NCI-H1694 treated with DMSO at 0.1 percent for 48 hours (cell line): ENCODE measurements around the gene NRROS.
A peak's percentile ranks its signal among the peaks of the same experiment; 100 is the strongest.

Source experiments
- DNase-seq: peaks from one replicate; lab custom pipeline; 2025; lab: John Stamatoyannopoulos, UW

NRROS gene

GRCh38 chr3:196650740-196651311 is 11.3 kb downstream of the NRROS start:
- DNase-seq: no peak

DNA sequence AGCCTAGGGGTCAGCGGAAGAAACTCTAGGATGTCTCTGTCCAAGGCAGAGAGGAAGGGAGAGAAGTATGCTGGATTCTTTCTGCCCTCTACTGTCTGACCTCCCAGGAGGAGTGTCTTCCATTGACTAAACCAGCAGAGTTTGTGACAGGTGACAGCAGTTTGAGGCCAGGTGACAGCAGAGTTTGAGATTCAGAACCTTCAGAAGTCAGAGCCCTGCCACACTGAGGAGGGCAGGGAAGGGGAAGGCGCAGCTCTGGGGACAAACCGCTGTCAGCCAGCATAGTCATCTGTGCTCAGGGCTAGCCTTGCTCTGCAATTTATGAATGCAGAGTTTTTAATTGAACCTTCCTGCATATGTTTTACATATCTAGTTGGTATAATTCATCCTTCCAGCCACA is 12.3 kb downstream of the NRROS start:
- no peak for DNase-seq

DNA sequence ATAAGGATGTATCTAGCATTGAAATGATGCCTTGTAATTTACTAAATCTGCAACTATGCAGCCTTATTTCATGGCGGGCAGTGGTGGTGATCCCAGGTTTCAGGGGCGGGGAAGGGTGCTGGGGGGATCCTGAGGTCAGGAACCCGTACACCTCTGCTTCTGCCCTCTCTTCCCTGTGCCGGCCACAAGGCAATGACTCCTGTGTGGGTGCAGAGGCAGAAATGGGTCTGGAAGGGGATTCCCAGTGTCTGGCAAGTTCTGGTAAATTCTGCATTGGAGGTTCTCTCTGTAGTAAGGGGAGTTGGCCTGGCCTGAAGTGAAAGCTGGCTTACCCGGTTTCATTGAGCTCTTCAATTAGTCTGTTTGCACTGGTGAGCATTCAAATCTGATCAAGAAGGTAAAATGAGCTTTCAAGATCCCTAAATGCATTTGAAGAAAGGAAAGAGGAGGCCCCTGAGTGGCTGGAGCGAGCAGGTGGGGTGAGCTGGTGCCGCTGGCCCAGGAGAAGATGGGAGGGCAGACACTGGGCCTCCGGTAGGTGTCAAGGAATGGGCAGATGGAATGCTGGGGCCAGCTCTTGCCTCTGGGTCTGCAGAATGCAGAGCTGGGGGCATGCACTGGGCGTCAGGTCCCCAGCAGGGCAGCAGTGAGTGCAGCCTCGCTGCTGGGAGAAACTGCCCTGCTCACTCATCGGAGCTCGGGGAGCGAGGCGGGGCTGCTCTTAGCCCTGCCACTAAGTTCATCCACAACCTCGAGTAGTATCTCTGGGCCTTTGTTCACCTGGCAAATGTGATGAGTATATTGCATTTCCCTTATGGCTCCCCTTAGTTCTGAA is 13.7 kb downstream of the NRROS start:
- no peak for DNase-seq

DNA sequence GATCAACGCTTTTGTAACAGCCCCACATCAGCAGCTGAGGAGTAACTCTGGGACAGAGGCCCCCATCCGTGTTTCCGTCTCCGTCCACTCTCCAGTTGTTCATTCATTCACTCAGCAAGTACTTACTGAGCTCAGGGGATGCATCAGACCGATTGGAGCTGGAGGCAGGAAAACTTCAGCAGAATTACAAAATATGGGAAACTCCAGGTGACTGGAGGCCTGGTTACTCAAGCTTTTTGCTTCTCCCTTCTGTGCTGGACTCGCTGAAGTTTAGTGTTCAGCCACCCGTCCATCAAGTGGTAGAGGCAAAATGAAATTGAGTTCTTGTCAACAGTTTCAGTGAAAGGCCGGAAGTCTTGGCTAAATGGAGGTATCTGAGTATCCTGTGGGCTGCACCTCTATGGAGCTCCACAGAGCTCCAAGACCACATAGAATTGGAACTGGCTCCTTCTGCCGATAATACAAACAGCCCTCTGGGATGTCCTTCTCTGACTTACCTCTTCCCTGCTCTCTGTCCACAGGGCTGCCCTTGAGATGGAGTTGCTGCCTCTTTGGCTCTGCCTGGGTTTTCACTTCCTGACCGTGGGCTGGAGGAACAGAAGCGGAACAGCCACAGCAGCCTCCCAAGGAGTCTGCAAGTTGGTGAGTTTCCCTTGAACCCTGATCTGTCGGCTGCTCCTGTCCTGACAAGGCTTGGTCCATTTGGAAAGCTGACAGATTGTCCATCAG is 14.7 kb downstream of the NRROS start:
- DNase-seq: no peak

GRCh38 chr3:196654735-196655090 is 15.2 kb downstream of the NRROS start:
- no peak for DNase-seq

DNA sequence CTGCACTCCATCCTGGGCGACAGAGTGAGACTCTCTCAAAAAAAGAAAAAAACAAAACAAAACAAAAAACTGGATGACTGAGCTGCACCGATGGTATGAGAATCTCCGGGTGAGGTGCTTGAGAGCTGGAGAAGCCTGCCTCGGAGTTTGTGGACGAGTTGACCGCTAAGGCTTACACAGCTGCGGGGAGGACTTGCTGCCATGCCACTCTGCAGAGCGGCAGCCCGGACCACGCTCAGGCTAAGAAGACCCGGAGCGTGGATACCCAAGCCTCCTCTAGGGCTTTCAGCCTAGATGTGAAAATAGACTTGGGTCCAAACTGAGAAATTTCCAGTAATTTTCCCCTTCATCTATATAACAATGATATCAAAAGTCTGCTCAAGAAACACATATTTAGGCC is 16.0 kb downstream of the NRROS start:
- DNase-seq: no peak

DNA sequence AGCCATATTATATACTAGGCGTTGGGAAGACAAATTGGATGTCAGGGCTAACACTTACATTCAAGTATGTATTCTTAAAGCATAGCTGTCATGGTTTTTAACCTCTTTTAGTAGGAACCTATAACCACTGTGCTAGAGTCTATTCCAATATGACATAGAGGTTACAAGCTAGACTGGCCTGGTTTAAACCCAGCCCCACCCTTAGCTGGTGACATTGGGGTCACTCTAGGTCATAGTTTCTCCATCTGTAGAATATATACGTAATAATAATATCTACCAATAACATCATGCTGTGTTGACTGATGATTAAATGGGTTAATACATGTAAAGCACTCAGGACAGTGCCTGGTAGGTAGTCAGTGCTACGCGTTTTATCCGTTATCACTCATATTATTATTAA is 16.7 kb downstream of the NRROS start:
- DNase-seq: no peak

GRCh38 chr3:196659901-196660351 is 20.4 kb downstream of the NRROS start:
- no peak for DNase-seq

GRCh38 chr3:196660381-196661166 is 21.1 kb downstream of the NRROS start:
- DNase-seq: no peak

- no peak for DNase-seq
These were observed 21.9 kb downstream of the NRROS start for GRCh38 chr3:196661400-196661799.

- DNase-seq: no peak
These were observed 22.5 kb downstream of the NRROS start for GRCh38 chr3:196662033-196662432.

- no peak for DNase-seq
These were observed 23.4 kb downstream of the NRROS start for GRCh38 chr3:196662711-196663571.

DNA sequence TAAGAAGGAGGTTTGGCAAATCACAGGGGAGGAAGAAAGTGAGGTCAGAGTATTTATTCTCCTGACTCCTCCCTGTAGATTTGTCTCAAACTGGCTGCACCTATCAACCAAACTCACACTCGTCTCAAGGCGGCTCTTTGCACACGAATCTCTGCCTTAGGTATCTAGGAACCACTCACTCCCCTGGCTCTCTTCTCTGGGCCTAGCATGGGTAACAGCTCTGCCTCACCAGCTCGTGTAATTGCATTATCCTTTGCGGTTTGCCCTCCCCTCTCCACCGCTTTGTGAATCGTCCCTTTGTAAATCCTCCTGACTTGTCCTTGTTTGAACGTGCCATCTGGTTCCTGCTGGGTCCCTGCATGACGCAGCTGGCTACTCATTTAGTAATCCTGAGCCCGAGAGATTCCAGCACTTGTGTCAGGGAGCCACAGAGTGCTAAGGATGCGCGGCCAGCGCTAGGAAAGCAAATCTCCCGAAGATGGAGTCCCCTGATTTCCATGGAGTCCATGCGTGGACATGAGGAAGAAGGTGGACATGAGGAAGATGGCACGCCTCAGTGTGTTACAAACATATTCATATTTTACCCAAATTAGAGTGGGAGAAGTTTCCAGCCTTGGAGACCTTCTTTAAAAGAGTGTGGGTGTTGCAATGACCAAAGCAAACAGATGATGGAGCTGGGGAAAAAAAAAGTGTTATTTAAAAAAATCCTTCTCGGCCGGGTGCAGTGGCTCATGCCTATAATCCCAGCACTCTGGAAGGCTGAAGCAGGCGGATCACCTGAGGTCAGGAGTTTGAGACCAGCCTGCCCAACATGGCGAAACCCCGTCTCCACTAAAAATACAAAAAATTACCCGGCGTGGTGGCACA is 26.7 kb downstream of the NRROS start:
- peak; percentile 98 for DNase-seq

DNA sequence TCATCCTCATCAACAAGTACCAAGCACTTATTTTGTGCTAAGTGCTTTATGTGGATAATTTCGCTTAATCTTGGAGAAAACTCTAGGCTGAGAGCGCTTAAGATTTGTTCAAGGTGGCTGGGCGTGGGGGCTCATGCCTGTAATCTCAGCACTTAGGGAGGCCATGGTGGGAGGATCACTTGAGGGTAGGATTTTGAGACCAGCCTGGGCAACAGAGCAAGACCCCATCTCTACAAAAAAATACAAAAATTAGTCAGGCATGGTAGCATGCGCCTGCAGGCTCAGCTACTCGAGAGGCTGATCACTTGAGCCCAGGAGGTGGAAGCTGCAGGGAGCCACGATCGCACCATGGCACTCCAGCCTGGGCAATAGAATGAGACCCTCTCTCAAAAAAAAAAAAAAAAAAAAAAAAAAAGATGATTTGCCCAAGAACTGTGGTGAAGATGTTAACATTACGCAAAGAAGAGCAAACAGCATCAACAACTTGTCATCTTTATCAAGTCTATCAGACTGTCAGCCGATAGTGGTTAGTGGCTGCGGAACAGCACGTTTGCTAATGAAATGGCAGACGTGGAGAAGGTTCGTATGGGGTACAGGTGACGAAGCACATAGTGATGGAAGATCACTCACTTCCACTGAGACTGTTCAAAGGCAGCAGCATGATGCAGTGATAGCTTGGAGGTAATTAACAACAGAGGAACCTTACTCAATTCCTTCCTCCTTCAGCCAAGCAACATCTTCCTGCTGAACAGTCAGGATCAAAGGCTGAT is 27.7 kb downstream of the NRROS start:
- DNase-seq: no peak

GRCh38 chr3:196670339-196670738 is 30.8 kb downstream of the NRROS start:
- no peak for DNase-seq

- DNase-seq: no peak
These were observed 34.1 kb downstream of the NRROS start for GRCh38 chr3:196673632-196674031.

DNA sequence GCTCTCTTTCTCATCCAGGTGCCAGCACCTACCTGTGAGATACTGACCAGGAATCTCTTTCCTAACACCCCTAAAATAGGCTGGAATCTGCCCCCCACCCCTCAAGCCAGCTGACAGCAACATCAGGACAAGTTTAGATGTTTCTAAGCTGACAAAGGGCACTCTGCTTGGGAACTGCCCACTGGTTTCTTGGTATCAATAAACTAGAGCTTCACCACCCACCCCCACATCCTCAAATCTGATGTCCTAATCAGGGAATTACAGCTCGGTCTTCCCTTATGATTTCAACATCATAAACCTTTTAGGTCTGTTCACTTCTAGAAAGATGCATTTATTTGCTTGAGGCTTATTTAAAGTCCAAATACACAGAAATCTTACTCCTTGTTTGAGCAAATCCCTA is 37.9 kb downstream of the NRROS start:
- DNase-seq: no peak

DNA sequence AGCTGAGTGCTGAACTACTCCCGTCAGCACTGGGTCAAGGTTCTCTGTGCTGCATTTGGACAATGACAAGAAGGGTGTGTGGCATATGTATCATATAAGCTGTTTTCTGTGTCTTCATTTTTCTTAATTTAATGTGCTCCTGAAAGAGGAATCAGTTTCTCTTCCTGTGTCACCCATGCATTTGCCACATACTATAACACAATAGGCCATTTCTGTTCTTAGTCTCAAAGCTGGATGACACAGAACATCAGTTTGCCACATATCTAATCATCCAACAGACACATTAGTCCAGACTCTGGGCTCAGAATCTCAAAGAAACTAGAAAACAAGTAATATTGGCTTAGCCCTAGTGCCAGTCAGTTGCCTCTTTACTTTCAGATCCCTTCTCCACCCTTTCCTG is 38.4 kb downstream of the NRROS start:
- no peak for DNase-seq

GRCh38 chr3:196684548-196685407 is 45.3 kb downstream of the NRROS start:
- DNase-seq: peak; percentile 57
